ENCODE measurements around the gene LENG9. TPM values are rescaled to one million over a fixed set of nuclear protein-coding genes. Genes with fewer than 3 reads are reported as not detected.
A peak's percentile ranks its signal among the peaks of the same experiment; 100 is the strongest.

Gene LENG9
- total RNA-seq, 2 experiments from 2014 or later, result 6.2 to 7.0 TPM

GRCh38 chr19:54492568-54492967 lies 29.0 kb upstream of the LENG9 start:
- Mint-ChIP-seq H3K4me1 (peaks cover 1% of the 10 kb centered on the region), H3K36me3 (no peaks in the 10 kb centered on the region)
- POLR2A ChIA-PET, result no interaction called here

DNA sequence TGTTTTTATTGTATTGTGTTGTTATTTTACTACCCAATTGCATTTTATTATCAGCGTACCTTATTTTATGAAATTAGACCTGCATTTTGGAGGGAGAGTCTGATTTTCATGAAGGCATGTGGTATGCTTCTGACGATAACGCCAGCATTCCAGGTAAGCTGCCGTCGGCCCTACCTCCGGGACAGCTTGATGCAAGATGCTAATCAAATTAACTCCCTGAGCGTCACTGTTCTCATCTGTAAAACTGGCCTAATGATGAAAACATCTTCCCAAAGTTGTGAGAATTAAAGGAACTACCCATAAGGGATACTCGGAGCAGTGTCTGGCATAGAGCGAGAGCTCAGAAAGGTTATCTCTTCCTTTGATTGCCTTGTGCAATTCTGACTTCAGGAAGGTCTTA lies 26.2 kb upstream of the LENG9 start:
- no peak overlapping the region for H3K27ac Mint-ChIP-seq
- ATAC-seq (ENCODE audit: low read depth), result no peak
- peaks cover 34% of the 10 kb centered on the region for H3K27me3 Mint-ChIP-seq
- H3K4me1 Mint-ChIP-seq, result no peaks in the 10 kb centered on the region
- H3K36me3 Mint-ChIP-seq, result no peaks in the 10 kb centered on the region
- H3K9me3 Mint-ChIP-seq, result no peaks in the 10 kb centered on the region
- H3K4me3 Mint-ChIP-seq, result no peak overlapping the region
- POLR2A ChIA-PET, result no interaction called here
- DNase-seq, result no peak

More at GRCh38 chr19:54492568-54492967, 29.0 kb upstream of the LENG9 start:
- DNase-seq, result no peak
- no peak for ATAC-seq (ENCODE audit: low read depth)
- Mint-ChIP-seq H3K27ac (no peak overlapping the region), H3K27me3 (peaks cover 44% of the 10 kb centered on the region), H3K4me3 (no peak overlapping the region), H3K9me3 (no peaks in the 10 kb centered on the region)

- H3K9me3 Mint-ChIP-seq, result no peaks in the 10 kb centered on the region
- POLR2A ChIA-PET, result no interaction called here
- no peaks in the 10 kb centered on the region for H3K4me1 Mint-ChIP-seq
- no peak for ATAC-seq (ENCODE audit: low read depth)
- H3K27me3 Mint-ChIP-seq, result peaks cover 35% of the 10 kb centered on the region
- H3K27ac Mint-ChIP-seq, result no peak overlapping the region
- no peak for DNase-seq
- H3K4me3 Mint-ChIP-seq, result no peak overlapping the region
- no peaks in the 10 kb centered on the region for H3K36me3 Mint-ChIP-seq
Observed at GRCh38 chr19:54489341-54489740, 25.8 kb upstream of the LENG9 start.

GRCh38 chr19:54485851-54486250 lies 22.3 kb upstream of the LENG9 start:
- H3K27ac Mint-ChIP-seq, result no peak overlapping the region
- no peaks in the 10 kb centered on the region for H3K36me3 Mint-ChIP-seq
- no peak for DNase-seq
- no peaks in the 10 kb centered on the region for H3K9me3 Mint-ChIP-seq
- peaks cover 38% of the 10 kb centered on the region for H3K27me3 Mint-ChIP-seq
- H3K4me3 Mint-ChIP-seq, result no peak overlapping the region
- peaks cover 12% of the 10 kb centered on the region for H3K4me1 Mint-ChIP-seq
- no peak for ATAC-seq (ENCODE audit: low read depth)
- POLR2A ChIA-PET, result no interaction called here

GRCh38 chr19:54484451-54484850 lies 20.9 kb upstream of the LENG9 start:
- H3K27ac Mint-ChIP-seq, result no peak overlapping the region
- peaks cover 19% of the 10 kb centered on the region for H3K4me1 Mint-ChIP-seq
- peaks cover 34% of the 10 kb centered on the region for H3K27me3 Mint-ChIP-seq
- ATAC-seq (ENCODE audit: low read depth) (no peak), DNase-seq (no peak)
- H3K4me3 Mint-ChIP-seq, result no peak overlapping the region
- POLR2A ChIA-PET, result no interaction called here
- H3K36me3 Mint-ChIP-seq, result no peaks in the 10 kb centered on the region
- no peaks in the 10 kb centered on the region for H3K9me3 Mint-ChIP-seq

GRCh38 chr19:54482889-54483288 lies 19.3 kb upstream of the LENG9 start:
- ATAC-seq (ENCODE audit: low read depth) (no peak), DNase-seq (no peak)
- H3K4me3 Mint-ChIP-seq, result peak overlapping the region; percentile 33
- POLR2A ChIA-PET, result no interaction called here
- H3K27ac Mint-ChIP-seq, result no peak overlapping the region
- H3K4me1 Mint-ChIP-seq, result peaks cover 20% of the 10 kb centered on the region
- no peaks in the 10 kb centered on the region for H3K36me3 Mint-ChIP-seq
- no peaks in the 10 kb centered on the region for H3K9me3 Mint-ChIP-seq
- peaks cover 36% of the 10 kb centered on the region for H3K27me3 Mint-ChIP-seq

GRCh38 chr19:54481326-54481930 lies 17.9 kb upstream of the LENG9 start:
- Mint-ChIP-seq H3K9me3 (no peaks in the 10 kb centered on the region), H3K36me3 (no peaks in the 10 kb centered on the region), H3K4me1 (peaks cover 20% of the 10 kb centered on the region), H3K27ac (no peak overlapping the region), H3K4me3 (no peak overlapping the region), H3K27me3 (peaks cover 44% of the 10 kb centered on the region)
- peak; percentile 64 for DNase-seq
- ATAC-seq (ENCODE audit: low read depth), result peak; percentile 52
- POLR2A ChIA-PET, result interaction anchor here (0.7 kb wide), 2 partner anchors 176 to 869 kb away, joined by 3 to 4 read pairs; no protein-coding TSS in a partner anchor

DNA sequence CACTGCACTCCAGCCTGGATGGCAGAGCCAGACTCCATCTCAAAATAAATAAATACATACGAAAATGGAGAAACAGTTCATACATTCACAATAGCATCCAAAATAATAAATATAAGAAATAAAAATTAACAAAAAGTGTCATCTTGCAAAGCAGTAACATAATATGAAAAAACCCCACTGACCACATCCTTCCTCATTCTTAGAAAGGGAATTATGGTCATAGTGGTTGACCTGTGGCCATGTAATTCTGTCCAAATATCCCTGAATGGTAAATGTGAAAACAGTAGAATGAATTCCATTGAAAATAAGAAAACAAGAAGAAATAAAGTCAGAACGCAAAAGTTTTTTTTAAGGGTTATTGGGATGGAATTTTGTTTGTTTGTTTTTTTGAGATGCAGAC lies 16.5 kb upstream of the LENG9 start:
- ATAC-seq (ENCODE audit: low read depth) (no peak), DNase-seq (no peak)
- Mint-ChIP-seq H3K36me3 (no peaks in the 10 kb centered on the region), H3K27ac (no peak overlapping the region), H3K4me1 (peaks cover 20% of the 10 kb centered on the region), H3K9me3 (no peaks in the 10 kb centered on the region), H3K27me3 (peaks cover 42% of the 10 kb centered on the region), H3K4me3 (no peak overlapping the region)
- POLR2A ChIA-PET, result no interaction called here

DNA sequence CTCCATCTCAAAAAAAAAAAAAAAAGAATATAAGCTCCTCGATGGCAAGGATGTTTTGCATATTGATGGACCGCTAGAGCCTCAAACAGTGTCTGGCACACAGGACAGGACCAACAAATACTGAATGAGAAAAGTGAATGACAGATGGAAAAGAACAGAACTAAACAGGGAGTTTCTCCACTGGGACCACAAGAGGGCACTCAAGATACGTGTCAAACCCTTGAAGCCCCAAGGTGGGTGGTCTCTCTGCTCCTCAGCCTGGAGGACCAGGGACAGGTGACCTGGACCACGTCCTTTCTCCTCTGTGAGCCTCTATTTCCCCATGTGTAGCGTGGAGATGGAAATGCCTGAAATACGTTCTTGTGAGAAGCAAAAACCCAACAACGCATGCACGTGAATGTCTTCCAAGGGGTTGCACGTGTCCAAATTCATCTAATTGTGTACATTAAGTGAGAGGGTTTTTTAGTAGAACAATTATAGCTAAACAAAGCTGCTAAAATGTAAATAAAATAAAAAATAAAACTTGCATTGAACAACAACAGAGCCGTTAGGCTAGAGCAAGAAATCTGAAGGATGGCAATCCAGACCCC lies 15.2 kb upstream of the LENG9 start:
- H3K27me3 Mint-ChIP-seq, result peaks cover 40% of the 10 kb centered on the region
- H3K4me1 Mint-ChIP-seq, result peaks cover 20% of the 10 kb centered on the region
- DNase-seq (no peak), ATAC-seq (ENCODE audit: low read depth) (peak; percentile 39)
- H3K4me3 Mint-ChIP-seq, result no peak overlapping the region
- no peak overlapping the region for H3K27ac Mint-ChIP-seq
- H3K36me3 Mint-ChIP-seq, result no peaks in the 10 kb centered on the region
- POLR2A ChIA-PET, result no interaction called here
- no peaks in the 10 kb centered on the region for H3K9me3 Mint-ChIP-seq

- Mint-ChIP-seq H3K4me1 (peaks cover 20% of the 10 kb centered on the region), H3K36me3 (no peaks in the 10 kb centered on the region), H3K4me3 (no peak overlapping the region), H3K27ac (no peak overlapping the region), H3K27me3 (peaks cover 45% of the 10 kb centered on the region), H3K9me3 (no peaks in the 10 kb centered on the region)
- DNase-seq (no peak), ATAC-seq (ENCODE audit: low read depth) (no peak)
- POLR2A ChIA-PET, result interaction anchor here (0.5 kb wide), 1 partner anchor 391 kb away, joined by 6 read pairs; no protein-coding TSS in a partner anchor
Observed at GRCh38 chr19:54477650-54478049, 14.1 kb upstream of the LENG9 start.

DNA sequence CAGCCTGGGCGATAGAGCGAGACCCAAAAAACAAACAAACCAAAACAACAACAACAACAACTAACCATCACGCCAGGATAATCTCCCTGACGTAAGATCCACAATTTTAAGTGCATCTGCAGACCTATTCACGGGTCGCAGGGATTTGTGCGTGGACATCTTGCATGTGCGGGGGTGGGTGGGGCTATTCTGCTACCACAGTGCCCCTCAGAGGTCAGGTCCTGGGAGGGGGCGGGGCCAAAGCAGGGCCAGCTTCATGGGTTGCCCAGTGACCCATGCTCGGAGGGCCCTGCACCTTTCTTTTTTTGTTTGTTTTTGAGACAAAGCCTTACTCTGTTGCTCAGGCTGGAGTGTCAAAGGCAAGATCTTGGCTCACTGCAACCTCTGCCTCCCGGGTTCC lies 12.1 kb upstream of the LENG9 start:
- no peak for ATAC-seq (ENCODE audit: low read depth)
- peaks cover 48% of the 10 kb centered on the region for H3K27me3 Mint-ChIP-seq

GRCh38 chr19:54473892-54474372 lies 10.4 kb upstream of the LENG9 start:
- ATAC-seq (ENCODE audit: low read depth) (peak; percentile 14), DNase-seq (no peak)
- Mint-ChIP-seq H3K4me1 (peaks cover 3% of the 10 kb centered on the region), H3K27me3 (peaks cover 57% of the 10 kb centered on the region), H3K4me3 (no peak overlapping the region), H3K36me3 (no peaks in the 10 kb centered on the region), H3K27ac (no peak overlapping the region), H3K9me3 (no peaks in the 10 kb centered on the region)
- POLR2A ChIA-PET, result interaction anchor here (1.3 kb wide), 1 partner anchor 25 kb away, joined by 4 read pairs; the partner anchor contains the start of gene LENG8

More for the DNA sequence above, 12.1 kb upstream of the LENG9 start:
- peaks cover 11% of the 10 kb centered on the region for H3K4me1 Mint-ChIP-seq
- POLR2A ChIA-PET, result no interaction called here
- no peaks in the 10 kb centered on the region for H3K9me3 Mint-ChIP-seq
- no peak for DNase-seq
- H3K4me3 Mint-ChIP-seq, result no peak overlapping the region
- no peak overlapping the region for H3K27ac Mint-ChIP-seq
- no peaks in the 10 kb centered on the region for H3K36me3 Mint-ChIP-seq

GRCh38 chr19:54473071-54473891 lies 9.7 kb upstream of the LENG9 start, which contains the start of gene CDC42EP5:
Gene CDC42EP5, minus strand, starts transcription at chr19:54473296. Its CDS starts 7,749 bp downstream, at chr19:54465547.
- Mint-ChIP-seq H3K27ac (no peak within 1 kb of the TSS), H3K4me1 (peaks cover 3% of the 10 kb centered on the region), H3K27me3 (peaks cover 60% of the 10 kb centered on the region), H3K9me3 (no peaks in the 10 kb centered on the region), H3K4me3 (no peak within 1 kb of the TSS), H3K36me3 (no peaks in the 10 kb centered on the region)
- POLR2A ChIA-PET, result interaction anchor here (1.3 kb wide), 1 partner anchor 25 kb away, joined by 4 read pairs; the partner anchor contains the start of gene LENG8
- ATAC-seq (ENCODE audit: low read depth), result peak; percentile 26
- DNase-seq, result no peak
